Tibial nerve (tissue), 4 donors: ENCODE data around the gene SYT1.

Experiments used
- EP300 ChIP-seq, 2 donors: sonication (generic); formaldehyde crosslinking; IDR thresholded peaks; one replicate each; pipeline ENCODE4 v1.6.1; 2017; ENCODE audit warnings: antibody characterized with exemption in 2 of 2, mild to moderate bottlenecking in 1 of 2
- POLR2A ChIP-seq, 2 donors: fragments of 450-650 bp; IDR thresholded peaks; one replicate each; pipeline ENCODE4 v1.6.1; 2017; ENCODE audit warnings: antibody characterized with exemption in 2 of 2, mild to moderate bottlenecking in 2 of 2, moderate library complexity in 2 of 2
- TF ChIP-seq, protein P1 (sequence below), 5 experiments: fragments of 200-600 bp in 3 of 5; fragments of 450-650 bp in 2 of 5; sonication (generic) in 3 of 5; IDR thresholded peaks; one replicate each; pipeline ENCODE4 v1.5.1; 2016 to 2019; ENCODE audit warnings: antibody characterized with exemption in 5 of 5, mild to moderate bottlenecking in 3 of 5, moderate library complexity in 2 of 5

DNA sequence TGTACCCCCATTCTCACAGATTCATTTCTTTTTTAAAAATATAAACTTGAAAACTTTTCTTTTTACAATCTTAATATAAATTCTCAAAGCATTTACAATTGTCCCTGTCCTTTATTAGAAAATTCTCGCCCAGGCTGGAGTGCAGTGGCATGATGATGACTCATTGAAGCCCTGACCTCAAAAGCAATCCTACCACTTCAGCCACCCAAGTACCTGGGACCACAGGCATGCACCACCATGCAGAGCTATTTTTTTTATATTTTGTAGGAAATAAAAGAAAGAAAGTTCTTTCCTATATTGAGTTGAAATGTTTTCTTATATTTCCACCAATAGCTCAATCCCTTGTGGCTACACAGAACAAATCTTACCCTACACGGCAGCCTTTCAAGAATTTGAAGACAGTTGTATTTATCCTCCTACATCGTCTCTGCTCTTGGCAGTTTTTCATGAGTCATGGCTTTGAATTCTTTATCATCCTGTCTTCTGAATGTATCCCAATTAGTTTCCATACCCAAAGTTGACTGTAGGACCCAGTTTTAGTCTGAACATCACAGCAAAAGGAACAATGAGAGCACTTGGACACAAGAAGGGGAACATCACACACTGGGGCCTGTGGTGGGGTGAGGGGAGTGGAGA, 52.4 kb downstream of the SYT1 start:
- TF ChIP-seq EP300 (IDR thresholded peaks at IDR 0.05) = no peak
- TF ChIP-seq, protein P1, sequence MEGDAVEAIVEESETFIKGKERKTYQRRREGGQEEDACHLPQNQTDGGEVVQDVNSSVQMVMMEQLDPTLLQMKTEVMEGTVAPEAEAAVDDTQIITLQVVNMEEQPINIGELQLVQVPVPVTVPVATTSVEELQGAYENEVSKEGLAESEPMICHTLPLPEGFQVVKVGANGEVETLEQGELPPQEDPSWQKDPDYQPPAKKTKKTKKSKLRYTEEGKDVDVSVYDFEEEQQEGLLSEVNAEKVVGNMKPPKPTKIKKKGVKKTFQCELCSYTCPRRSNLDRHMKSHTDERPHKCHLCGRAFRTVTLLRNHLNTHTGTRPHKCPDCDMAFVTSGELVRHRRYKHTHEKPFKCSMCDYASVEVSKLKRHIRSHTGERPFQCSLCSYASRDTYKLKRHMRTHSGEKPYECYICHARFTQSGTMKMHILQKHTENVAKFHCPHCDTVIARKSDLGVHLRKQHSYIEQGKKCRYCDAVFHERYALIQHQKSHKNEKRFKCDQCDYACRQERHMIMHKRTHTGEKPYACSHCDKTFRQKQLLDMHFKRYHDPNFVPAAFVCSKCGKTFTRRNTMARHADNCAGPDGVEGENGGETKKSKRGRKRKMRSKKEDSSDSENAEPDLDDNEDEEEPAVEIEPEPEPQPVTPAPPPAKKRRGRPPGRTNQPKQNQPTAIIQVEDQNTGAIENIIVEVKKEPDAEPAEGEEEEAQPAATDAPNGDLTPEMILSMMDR (IDR thresholded peaks at IDR 0.05) = no peak
- TF ChIP-seq POLR2A (IDR thresholded peaks at IDR 0.05) = no peak
